Chondrocyte (in vitro differentiated cells): ENCODE data around the gene OR14A16. TPM values are rescaled to one million over a fixed set of nuclear protein-coding genes. Genes with fewer than 3 reads are reported as not detected.

Experiments
- DNase-seq: peaks from one replicate; pipeline ENCODE4 v3.0.0; 2021; ENCODE audit warnings: mixed read lengths, low spot score
- H3K27ac Mint-ChIP-seq: one replicate; pipeline ENCODE4 v1.8.0; 2021; ENCODE audit warnings: mild to moderate bottlenecking, moderate library complexity, mixed read lengths; ENCODE audit not compliant: unreplicated experiment
- H3K27me3 Mint-ChIP-seq: 2 replicates; pipeline ENCODE4 v1.8.0; 2021; ENCODE audit warnings: low read depth, mixed read lengths
- H3K36me3 Mint-ChIP-seq: 2 replicates; pipeline ENCODE4 v1.8.0; 2021; ENCODE audit warnings: low read depth, mixed read lengths
- H3K4me1 Mint-ChIP-seq: 2 replicates; pipeline ENCODE4 v1.8.0; 2021; ENCODE audit warnings: low read depth, mild to moderate bottlenecking, mixed read lengths
- H3K4me3 Mint-ChIP-seq: one replicate; pipeline ENCODE4 v1.8.0; 2021; ENCODE audit warnings: mild to moderate bottlenecking, moderate library complexity, mixed read lengths; ENCODE audit not compliant: unreplicated experiment
- H3K9me3 Mint-ChIP-seq: 2 replicates; pipeline ENCODE4 v1.8.0; 2021; ENCODE audit warnings: low read depth, mixed read lengths
- CTCF ChIP-seq: fragments of 200-600 bp; sonication (generic); IDR thresholded peaks from 2 replicates; pipeline ENCODE4 v1.5.0; 2021; ENCODE audit warnings: antibody characterized with exemption, mild to moderate bottlenecking, moderate library complexity
- total RNA-seq: library from RNA; stranded (reverse); gene quantifications from 3 replicates; pipeline ENCODE4 v1.2.1, GENCODE V29; 2021

Gene OR14A16
- total RNA-seq, 1 donor from 2014 or later = not detected

- peak; percentile 19 for TF ChIP-seq CTCF
- peaks cover 13% of the 10 kb centered on the region for H3K9me3 Mint-ChIP-seq
- H3K4me1 Mint-ChIP-seq = peaks cover 4% of the 10 kb centered on the region
- H3K4me3 Mint-ChIP-seq = peak within 1 kb of the TSS; percentile 58
- H3K36me3 Mint-ChIP-seq = no peaks in the 10 kb centered on the region
- no peak for DNase-seq
- H3K27ac Mint-ChIP-seq = no peak within 1 kb of the TSS
- H3K27me3 Mint-ChIP-seq = no peaks in the 10 kb centered on the region
Observed at GRCh38 chr1:247857069-247857984, 33.4 kb upstream of the OR14A16 start, which contains the start of gene TRIM58. Gene TRIM58 (plus strand): TSS chr1:247857187. CDS start chr1:247857247, 60 bp downstream.

GRCh38 chr1:247855911-247856310, 32.0 kb upstream of the OR14A16 start:
- H3K9me3 Mint-ChIP-seq = peaks cover 20% of the 10 kb centered on the region
- H3K4me1 Mint-ChIP-seq = peaks cover 4% of the 10 kb centered on the region
- DNase-seq = no peak
- no peak for TF ChIP-seq CTCF
- no peak overlapping the region for H3K4me3 Mint-ChIP-seq
- no peaks in the 10 kb centered on the region for H3K36me3 Mint-ChIP-seq
- no peak overlapping the region for H3K27ac Mint-ChIP-seq
- no peaks in the 10 kb centered on the region for H3K27me3 Mint-ChIP-seq

GRCh38 chr1:247854899-247855545, 31.1 kb upstream of the OR14A16 start:
- Mint-ChIP-seq H3K27ac (no peak overlapping the region), H3K27me3 (no peaks in the 10 kb centered on the region), H3K4me3 (no peak overlapping the region), H3K4me1 (peaks cover 4% of the 10 kb centered on the region), H3K36me3 (no peaks in the 10 kb centered on the region), H3K9me3 (peaks cover 21% of the 10 kb centered on the region)
- DNase-seq = no peak
- no peak for TF ChIP-seq CTCF

GRCh38 chr1:247849616-247850015, 25.7 kb upstream of the OR14A16 start:
- H3K9me3 Mint-ChIP-seq = peaks cover 26% of the 10 kb centered on the region
- no peaks in the 10 kb centered on the region for H3K36me3 Mint-ChIP-seq
- DNase-seq = no peak
- H3K4me1 Mint-ChIP-seq = no peaks in the 10 kb centered on the region
- no peak overlapping the region for H3K27ac Mint-ChIP-seq
- no peak overlapping the region for H3K4me3 Mint-ChIP-seq
- no peaks in the 10 kb centered on the region for H3K27me3 Mint-ChIP-seq
- no peak for TF ChIP-seq CTCF

GRCh38 chr1:247848346-247848745, 24.4 kb upstream of the OR14A16 start:
- no peaks in the 10 kb centered on the region for H3K27me3 Mint-ChIP-seq
- peaks cover 19% of the 10 kb centered on the region for H3K9me3 Mint-ChIP-seq
- H3K4me1 Mint-ChIP-seq = no peaks in the 10 kb centered on the region
- no peak overlapping the region for H3K27ac Mint-ChIP-seq
- no peak for TF ChIP-seq CTCF
- no peak for DNase-seq
- H3K4me3 Mint-ChIP-seq = no peak overlapping the region
- H3K36me3 Mint-ChIP-seq = no peaks in the 10 kb centered on the region
